Fibroblast of skin of scalp (primary cell): ENCODE results near the gene MIGA2.
"Not testable (repeated sequence)": the region's sequence is repeated elsewhere in the genome, so short reads cannot be mapped to it uniquely, and the experiment has no call there.

Source experiments
- DNase-seq: peaks from one replicate; pipeline ENCODE4 v3.0.0-alpha.2; 2013

Gene MIGA2

DNA sequence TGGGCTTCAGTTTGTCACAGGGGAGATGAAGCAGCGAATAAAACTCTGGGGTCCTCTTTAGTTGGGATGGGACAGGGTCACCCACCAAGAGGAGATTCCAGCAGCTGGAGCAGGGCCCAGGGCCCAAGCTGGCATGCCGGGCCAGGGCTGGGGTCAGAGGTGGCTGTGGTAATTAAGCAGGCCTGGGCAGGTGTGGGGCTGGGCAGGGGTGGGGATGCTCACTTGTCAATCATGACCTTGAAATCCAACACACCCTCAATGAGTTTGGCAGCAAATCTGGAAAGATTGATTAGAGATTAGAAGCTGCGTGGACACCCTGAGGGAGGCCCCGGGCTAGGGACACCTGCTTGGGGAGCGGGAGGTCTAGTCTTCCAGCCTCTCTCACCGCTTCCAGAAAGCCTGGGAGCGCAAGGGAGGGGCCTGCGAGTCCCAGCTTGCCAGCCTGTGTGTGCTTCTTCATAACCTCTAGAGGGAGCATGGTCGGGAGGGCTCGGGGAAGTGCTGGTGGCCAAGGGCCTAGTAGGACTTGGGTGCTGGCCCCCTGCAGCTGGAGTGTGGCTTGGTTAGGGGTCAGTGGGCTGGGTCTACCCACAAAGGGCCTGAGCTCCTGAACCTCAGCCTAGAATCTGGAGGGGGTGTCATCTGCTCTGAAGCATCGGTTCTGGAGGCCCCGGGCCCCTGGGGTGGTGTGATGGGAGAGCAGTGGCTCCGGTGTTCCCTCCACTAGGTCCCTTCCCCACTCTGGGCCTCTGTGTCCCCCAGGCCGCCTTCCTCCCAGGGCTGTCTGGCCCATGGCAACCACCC, 66.6 kb downstream of the MIGA2 start:
- peak; percentile 57 for DNase-seq

DNA sequence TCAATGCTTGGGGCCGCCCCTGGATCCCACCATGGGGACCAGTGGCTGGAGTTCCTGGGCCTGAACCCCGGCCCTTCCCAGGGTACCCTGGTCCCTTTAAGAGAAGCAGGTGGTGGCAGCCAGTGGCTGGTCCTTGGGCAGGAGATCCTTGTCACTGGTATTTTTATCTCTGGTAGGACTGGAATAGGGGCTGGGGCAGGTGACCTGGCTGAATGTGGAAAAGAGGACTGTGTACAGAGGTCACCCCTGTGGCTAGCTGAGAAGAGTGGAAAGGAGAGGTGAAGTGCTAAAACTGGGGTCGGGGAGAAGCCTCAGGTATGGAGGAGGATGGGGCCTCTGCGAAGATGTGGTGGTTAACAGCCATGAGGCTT, 67.2 kb downstream of the MIGA2 start:
- no peak for DNase-seq

DNA sequence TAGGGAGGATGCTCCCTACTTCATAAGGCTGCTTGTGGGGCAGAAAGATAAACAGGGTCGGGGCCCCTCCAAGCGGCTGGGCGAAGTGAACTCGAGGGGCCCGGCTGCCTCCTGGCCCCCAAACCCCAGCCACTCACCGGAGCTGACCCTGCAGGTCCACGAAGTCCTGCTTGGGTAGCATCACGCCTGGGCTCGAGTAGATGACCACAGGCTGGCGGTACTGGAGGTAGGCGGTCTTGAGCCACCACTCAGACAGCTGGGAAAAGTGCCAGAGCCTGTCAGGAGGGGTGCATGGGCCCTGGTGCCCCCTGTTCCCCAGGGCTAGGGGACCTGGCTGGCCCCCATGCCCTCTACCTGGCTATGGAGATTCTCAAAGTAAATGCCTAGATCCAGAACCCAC, 67.6 kb downstream of the MIGA2 start:
- no peak for DNase-seq

GRCh38 chr9:129105857-129106694, 69.7 kb downstream of the MIGA2 start:
- DNase-seq, result no peak

DNA sequence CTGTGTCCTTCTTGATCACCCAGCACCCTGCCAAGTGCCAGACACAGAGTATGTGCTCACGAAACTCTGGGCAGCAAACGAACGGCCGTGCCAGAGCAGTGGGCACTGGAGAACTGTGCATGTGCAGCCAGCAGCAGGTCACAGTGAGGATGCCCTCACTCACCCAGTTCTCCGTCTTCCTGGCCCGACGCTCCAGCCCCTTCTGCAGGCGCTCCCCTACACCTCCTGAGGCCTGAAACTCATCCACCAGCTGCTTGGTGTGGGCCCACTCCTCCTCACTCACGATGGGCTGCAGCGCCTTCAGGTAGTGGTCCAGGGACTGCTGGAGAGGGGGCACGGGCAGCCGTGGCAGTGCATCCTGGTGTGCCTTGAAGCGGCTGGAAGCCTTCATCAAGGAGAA, 71.2 kb downstream of the MIGA2 start:
- DNase-seq, result no peak

- no peak for DNase-seq
Measured at GRCh38 chr9:129108083-129108804, 71.8 kb downstream of the MIGA2 start.

- no peak for DNase-seq
Measured at GRCh38 chr9:129108805-129109536, 72.5 kb downstream of the MIGA2 start.

DNA sequence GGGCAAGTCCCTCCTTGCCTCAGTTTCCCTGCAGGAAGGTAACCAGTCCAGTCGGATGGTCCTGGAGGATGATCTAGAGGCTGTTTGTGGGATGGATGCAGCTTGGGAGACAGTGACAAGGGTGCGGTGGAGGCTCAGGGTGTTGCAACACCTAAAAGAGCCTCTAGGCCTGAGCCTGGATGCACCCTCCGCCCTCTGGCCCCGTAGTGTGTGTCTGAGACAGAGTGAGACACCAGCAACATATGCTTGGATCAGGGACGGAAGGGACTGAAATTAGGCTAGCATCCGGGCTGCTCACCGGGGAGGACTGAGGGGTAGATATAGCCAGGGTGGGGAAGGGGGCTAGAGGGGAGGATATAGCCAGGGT, 73.1 kb downstream of the MIGA2 start:
- peak; percentile 15 for DNase-seq

- peak; percentile 35 for DNase-seq
Measured at GRCh38 chr9:129109952-129110739, 73.7 kb downstream of the MIGA2 start.

GRCh38 chr9:129110740-129111527, 74.5 kb downstream of the MIGA2 start, which contains the start of the genes CRAT and PTPA:
CRAT (minus strand) TSS chr9:129110793; CDS start chr9:129110509, 284 bp downstream.
PTPA (plus strand) TSS chr9:129111415; CDS start chr9:129111601, 186 bp downstream.
- peak; percentile 95 for DNase-seq

DNA sequence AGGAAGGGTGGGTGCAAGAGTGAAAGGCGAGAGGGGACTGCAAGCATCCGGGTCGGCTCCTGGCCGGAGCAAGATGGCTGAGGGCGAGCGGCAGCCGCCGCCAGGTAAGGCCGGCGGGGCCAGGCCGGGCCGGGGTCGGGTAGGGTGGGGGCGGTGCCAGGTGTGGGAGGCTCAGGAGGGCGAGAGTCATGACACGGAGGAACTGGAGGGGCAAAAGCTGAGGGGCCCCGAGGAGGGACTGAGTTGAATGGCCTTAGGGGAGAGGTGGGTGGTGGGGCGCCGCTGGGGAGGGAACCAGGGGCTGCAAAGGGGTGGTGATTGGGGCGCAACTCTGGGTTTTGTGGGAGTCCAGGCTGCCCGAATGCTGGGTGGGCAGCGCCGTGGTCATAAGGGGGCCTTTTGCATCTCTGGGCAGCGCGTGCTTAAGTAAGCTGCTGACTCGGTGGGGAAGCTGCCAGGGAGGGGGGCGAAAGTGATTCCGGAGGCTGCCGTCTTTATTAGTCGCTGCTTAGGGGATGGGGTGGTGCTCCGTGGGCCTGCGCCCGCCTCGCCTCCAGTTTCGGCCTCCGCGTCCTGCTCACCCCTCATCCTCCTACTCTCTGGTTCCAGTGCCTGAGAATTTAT, 75.2 kb downstream of the MIGA2 start:
- DNase-seq, result peak; percentile 46

DNA sequence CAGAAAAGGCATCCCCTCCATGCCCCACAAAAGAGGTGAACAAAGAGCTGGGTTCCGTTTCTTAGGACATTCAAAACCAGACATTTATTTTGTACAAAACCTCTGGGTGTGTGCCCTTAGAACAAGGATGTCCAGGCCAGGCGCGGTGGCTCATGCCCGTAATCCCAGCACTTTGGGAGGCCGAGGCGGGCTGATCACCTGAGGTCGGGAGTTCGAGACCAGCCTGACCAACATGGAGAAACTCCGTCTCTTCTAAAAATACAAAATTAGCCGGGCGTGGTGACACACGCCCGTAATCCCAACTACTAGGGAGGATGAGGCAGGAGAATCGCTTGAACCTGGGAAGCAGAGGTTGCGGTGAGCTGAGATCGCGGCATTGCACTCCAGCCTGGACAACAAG, 76.1 kb downstream of the MIGA2 start:
- DNase-seq, result not testable (repeated sequence)

- DNase-seq, result no peak
Measured at GRCh38 chr9:129113645-129114304, 77.3 kb downstream of the MIGA2 start.

DNA sequence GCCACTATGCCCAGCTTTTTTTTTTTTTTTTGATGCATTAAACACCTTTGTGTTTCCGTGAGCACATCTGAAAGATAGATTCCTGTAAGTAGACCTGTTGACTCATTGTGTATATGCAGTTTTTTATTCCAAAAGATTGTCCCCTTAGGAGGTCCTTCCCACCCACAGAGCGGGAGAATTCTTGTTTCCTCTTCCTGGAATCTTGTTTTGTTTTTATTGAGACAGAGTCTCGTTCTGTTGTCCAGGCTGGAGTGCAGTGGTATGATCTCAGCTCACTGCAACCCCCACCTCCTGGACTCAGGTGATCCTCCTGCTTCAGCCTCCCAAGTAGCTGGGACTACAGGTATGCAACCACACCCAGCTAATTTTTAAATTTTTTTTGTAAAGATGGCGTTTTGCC, 82.4 kb downstream of the MIGA2 start:
- DNase-seq, result no peak

- peak; percentile 50 for DNase-seq
Measured at GRCh38 chr9:129121483-129121882, 85.1 kb downstream of the MIGA2 start.
